ENCODE results near the gene DLL1.

Gene DLL1

GRCh38 chr6:170295510-170296422, 4.9 kb upstream of the DLL1 start:
- DNase-seq (ENCODE audit: low read depth in 2 of 2): peak in 1 of 2 donors; percentile 40

GRCh38 chr6:170294813-170295509, 4.1 kb upstream of the DLL1 start:
- no peak for DNase-seq (ENCODE audit: low read depth in 2 of 2)

GRCh38 chr6:170294298-170294730, 3.4 kb upstream of the DLL1 start:
- DNase-seq (ENCODE audit: low read depth in 2 of 2): no peak

- no peak for DNase-seq (ENCODE audit: low read depth in 2 of 2)
Observed at GRCh38 chr6:170293341-170294231, 2.7 kb upstream of the DLL1 start.

- no peak for DNase-seq (ENCODE audit: low read depth in 2 of 2)
Observed at GRCh38 chr6:170292407-170293158, 1.7 kb upstream of the DLL1 start.

- no peak for DNase-seq (ENCODE audit: low read depth in 2 of 2)
Observed at GRCh38 chr6:170292111-170292406, 1.2 kb upstream of the DLL1 start.

GRCh38 chr6:170291271-170292110, 613 bp upstream of the DLL1 start:
- no peak for DNase-seq (ENCODE audit: low read depth in 2 of 2)

GRCh38 chr6:170289951-170290295, 955 bp downstream of the DLL1 start:
- DNase-seq (ENCODE audit: low read depth in 2 of 2): no peak

GRCh38 chr6:170289180-170289931, 1.5 kb downstream of the DLL1 start:
- no peak for DNase-seq (ENCODE audit: low read depth in 2 of 2)

GRCh38 chr6:170288852-170289179, 2.1 kb downstream of the DLL1 start:
- no peak for DNase-seq (ENCODE audit: low read depth in 2 of 2)

GRCh38 chr6:170288091-170288631, 2.7 kb downstream of the DLL1 start:
- no peak for DNase-seq (ENCODE audit: low read depth in 2 of 2)

GRCh38 chr6:170287371-170287876, 3.5 kb downstream of the DLL1 start:
- DNase-seq (ENCODE audit: low read depth in 2 of 2): no peak

GRCh38 chr6:170286934-170287265, 4.0 kb downstream of the DLL1 start:
- DNase-seq (ENCODE audit: low read depth in 2 of 2): no peak

GRCh38 chr6:170286246-170286933, 4.5 kb downstream of the DLL1 start:
- no peak for DNase-seq (ENCODE audit: low read depth in 2 of 2)

GRCh38 chr6:170285482-170285881, 5.4 kb downstream of the DLL1 start:
- no peak for DNase-seq (ENCODE audit: low read depth in 2 of 2)

- DNase-seq (ENCODE audit: low read depth in 2 of 2): no peak
Observed at GRCh38 chr6:170284866-170285469, 5.9 kb downstream of the DLL1 start.

GRCh38 chr6:170284126-170284773, 6.6 kb downstream of the DLL1 start:
- DNase-seq (ENCODE audit: low read depth in 2 of 2): no peak

Data from activated CD4-positive, alpha-beta T cell treated with anti-CD3 and anti-CD28 coated beads for 24 hours (primary cell).